C1 segment of cervical spinal cord (tissue), 14 donors: Measurements from ENCODE around the gene CD48.
"Not testable (repeated sequence)": the region's sequence is repeated elsewhere in the genome, so short reads cannot be mapped to it uniquely, and the experiment has no call there.

ENCODE experiments used
- DNase-seq, 14 donors: peaks; one replicate each; lab custom pipeline; 2025; lab: John Stamatoyannopoulos, UW

Gene CD48

DNA sequence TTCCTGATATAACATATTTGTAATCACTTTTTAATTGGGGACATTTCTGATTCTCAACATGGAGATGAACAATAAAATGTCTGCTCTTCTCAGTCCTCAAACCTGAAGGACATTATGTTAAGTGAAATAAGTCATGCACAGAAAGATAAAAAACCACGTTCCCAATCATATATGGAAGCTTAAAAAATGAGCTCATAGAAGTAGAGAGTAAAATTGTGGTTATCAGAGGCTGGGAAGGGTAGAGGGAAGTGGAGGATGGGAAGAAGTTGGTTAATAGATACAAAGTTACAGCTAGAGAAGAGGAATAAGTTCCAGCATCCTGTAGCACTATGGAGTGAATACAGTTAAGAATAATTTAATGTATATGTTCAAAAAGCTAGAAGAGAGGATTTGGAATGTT is 1.5 kb upstream of the CD48 start:
- no peak for DNase-seq

- not testable (repeated sequence) for DNase-seq
These were observed 981 bp upstream of the CD48 start for GRCh38 chr1:160712525-160713080.

DNA sequence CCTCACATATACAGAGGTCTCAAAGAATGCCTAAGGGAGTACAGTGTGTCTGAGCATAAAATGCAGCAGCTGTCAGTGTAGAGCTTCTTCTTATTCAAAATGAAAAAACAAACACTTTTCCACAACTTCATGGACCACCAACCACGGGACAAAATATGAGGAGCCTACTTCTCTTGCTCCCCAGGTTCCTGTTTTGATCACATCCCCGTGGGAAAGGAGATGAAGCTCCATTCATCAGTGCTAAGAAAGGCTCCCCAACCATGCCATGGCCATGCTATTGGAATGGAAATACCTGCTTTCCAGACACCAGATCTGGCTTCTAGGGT is 383 bp downstream of the CD48 start:
- no peak for DNase-seq

- DNase-seq = no peak
These were observed 937 bp downstream of the CD48 start for GRCh38 chr1:160710517-160711252.

- no peak for DNase-seq
These were observed 1.9 kb downstream of the CD48 start for GRCh38 chr1:160709715-160710114.

- no peak for DNase-seq
These were observed 2.8 kb downstream of the CD48 start for GRCh38 chr1:160708801-160709200.

DNA sequence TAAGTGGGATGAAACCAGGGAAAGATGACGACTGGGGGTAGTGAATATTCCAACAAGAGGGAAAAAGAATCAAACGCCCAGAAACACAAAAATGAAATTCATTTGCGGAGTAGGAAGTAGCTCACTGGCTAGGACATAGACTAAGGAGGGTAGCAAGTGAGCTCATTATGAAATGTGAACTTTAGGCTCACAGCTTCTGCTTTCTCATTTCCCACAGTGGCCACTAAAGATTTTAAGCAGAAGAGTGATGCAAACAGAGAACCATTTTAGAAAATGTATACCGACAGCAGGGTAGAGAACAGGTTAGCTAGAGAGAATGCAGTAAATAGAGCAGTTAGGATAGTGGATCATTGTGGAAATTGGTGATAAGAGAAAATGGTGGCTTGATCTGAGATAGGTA is 3.5 kb downstream of the CD48 start:
- DNase-seq = no peak

GRCh38 chr1:160707236-160708064 is 4.2 kb downstream of the CD48 start:
- DNase-seq = no peak

- no peak for DNase-seq
These were observed 4.9 kb downstream of the CD48 start for GRCh38 chr1:160706526-160707235.

GRCh38 chr1:160705742-160706141 is 5.9 kb downstream of the CD48 start:
- DNase-seq = no peak

GRCh38 chr1:160705212-160705621 is 6.4 kb downstream of the CD48 start:
- DNase-seq = not testable (repeated sequence)

- DNase-seq = peak in 2 of 14 donors; percentile 16 to 17
These were observed 7.4 kb downstream of the CD48 start for GRCh38 chr1:160704250-160704649.

DNA sequence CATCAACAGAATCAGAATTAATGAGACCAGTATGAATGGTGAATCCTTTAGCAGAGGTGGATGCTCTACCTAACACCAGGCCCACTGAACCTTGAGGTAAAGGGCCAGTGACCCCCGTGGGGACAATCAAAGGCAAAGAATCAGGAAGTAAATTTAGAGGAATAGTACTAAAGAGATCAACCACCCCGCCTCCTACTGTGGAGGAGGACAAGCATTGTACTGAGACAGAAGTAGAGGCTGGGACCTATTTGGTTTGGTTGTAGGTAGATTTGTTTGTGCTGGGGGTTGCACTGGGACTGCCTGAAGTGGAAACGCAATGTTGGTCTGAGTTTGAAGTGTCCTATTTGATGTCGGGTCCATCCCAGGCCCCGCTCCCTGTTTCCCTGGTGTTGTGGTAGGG is 9.5 kb downstream of the CD48 start:
- no peak for DNase-seq

- not testable (repeated sequence) for DNase-seq
These were observed 19.2 kb downstream of the CD48 start for GRCh38 chr1:160692390-160692789.

DNA sequence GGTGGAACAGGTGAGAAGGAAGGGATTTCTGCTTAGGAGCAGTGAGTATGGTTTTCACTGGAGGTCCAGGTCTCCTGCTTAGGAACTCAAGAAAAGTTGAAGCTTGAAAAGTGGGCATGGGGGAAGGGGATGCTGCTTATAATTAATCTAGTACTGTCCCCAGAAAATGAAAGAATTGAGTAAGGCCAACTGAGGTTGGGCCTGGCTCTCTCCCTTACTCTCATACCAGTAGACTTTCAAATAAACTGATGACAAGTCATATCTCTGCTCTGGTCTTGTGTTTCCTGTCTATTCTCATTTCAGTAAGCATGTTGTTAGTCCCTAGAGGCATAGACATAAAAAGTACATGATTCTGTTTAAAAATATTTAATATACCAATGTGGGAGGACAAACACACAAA is 26.4 kb downstream of the CD48 start:
- DNase-seq = no peak

GRCh38 chr1:160682983-160683865 is 28.4 kb downstream of the CD48 start:
- no peak for DNase-seq

- DNase-seq = no peak
These were observed 29.8 kb downstream of the CD48 start for GRCh38 chr1:160681891-160682140.

GRCh38 chr1:160681066-160681890 is 30.3 kb downstream of the CD48 start:
- DNase-seq = peak in 5 of 14 donors; percentile 8 to 29 (median 23)

- no peak for DNase-seq
These were observed 31.2 kb downstream of the CD48 start for GRCh38 chr1:160680399-160680798.

DNA sequence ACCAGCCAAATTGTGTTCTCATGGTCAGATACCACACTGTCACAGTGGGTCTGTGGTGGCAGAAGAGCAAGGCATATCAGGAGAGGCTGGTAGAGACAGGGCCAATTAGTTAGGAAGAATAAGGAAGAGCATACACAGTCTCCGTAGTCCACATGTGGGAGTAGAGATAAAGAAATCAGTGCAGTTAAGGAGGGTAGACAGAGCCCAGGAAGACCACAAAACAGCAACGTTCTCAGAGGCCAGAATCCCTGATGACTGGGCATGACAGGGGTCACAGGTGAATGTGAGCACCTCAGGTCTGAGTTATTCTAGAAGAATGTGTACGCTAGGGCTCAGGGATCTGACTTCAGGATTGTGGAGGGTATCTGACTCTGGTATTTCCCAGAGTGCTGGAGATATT is 31.7 kb downstream of the CD48 start:
- DNase-seq = no peak
